Thyroid gland (tissue), 4 donors: ENCODE measurements around the gene REXO2. TPM values are rescaled to one million over a fixed set of nuclear protein-coding genes. Genes with fewer than 3 reads are reported as not detected.

Source experiments
- DNase-seq, 2 donors: peaks; one replicate each; pipeline ENCODE4 v3.0.0-alpha.2; 2019
- H3K27ac ChIP-seq, 3 donors: fragments of 200-600 bp; sonication (generic); 1 replicate in 2 of 3; 2 replicates in 1 of 3; pipeline ENCODE4 v1.5.1; 2016 to 2019; ENCODE audit warnings: mild to moderate bottlenecking in 1 of 3, moderate library complexity in 1 of 3
- H3K27me3 ChIP-seq: fragments of 200-600 bp; sonication (generic); one replicate; pipeline ENCODE4 v1.5.1; 2019
- H3K36me3 ChIP-seq, 2 donors: fragments of 200-600 bp; sonication (generic); one replicate each; pipeline ENCODE4 v1.5.1; 2016 to 2019
- H3K4me1 ChIP-seq, 2 donors: fragments of 200-600 bp; sonication (generic); one replicate each; pipeline ENCODE4 v1.5.1; 2017 to 2019
- H3K4me3 ChIP-seq, 3 donors: fragments of 200-600 bp; sonication (generic); replicated peaks in 1 of 3; 1 replicate in 2 of 3; 2 replicates in 1 of 3; pipeline ENCODE4 v1.5.1; 2016; ENCODE audit warnings: mild to moderate bottlenecking in 1 of 3
- H3K9me3 ChIP-seq: fragments of 200-600 bp; sonication (generic); one replicate; pipeline ENCODE4 v1.5.1; 2017
- CTCF ChIP-seq, 6 experiments: fragments of 200-600 bp in 3 of 6; fragments of 450-650 bp in 3 of 6; sonication (generic) in 3 of 6; IDR thresholded peaks; one replicate each; pipeline ENCODE4 v1.5.1; 2016 to 2019; ENCODE audit warnings: antibody characterized with exemption in 6 of 6, mild to moderate bottlenecking in 2 of 6, inconsistent platforms in 1 of 6, moderate library complexity in 1 of 6
- POLR2A ChIP-seq, 2 donors: fragments of 450-650 bp; IDR thresholded peaks; one replicate each; pipeline ENCODE4 v1.6.1; 2017; ENCODE audit warnings: antibody characterized with exemption in 2 of 2, mild to moderate bottlenecking in 2 of 2, moderate library complexity in 1 of 2
- WGBS, 2 donors: methylation state at CpG; one replicate each; pipeline ENCODE4 v1.1.5; 2017; 5-methylcytosine and 5-hydroxymethylcytosine counted together
- intact Hi-C: fragments of 100-400 bp; cut with DNase I; formaldehyde crosslinking; loops from one replicate; pipeline ENCODE4 v1.15.1; 2023
- total RNA-seq, 4 donors: library from RNA; depleted of rRNA; stranded (reverse); fragments of >200 nt; gene quantifications; one replicate each; pipeline ENCODE4 v1.2.3, GENCODE V29; 2016

The REXO2 gene
- total RNA-seq, 4 donors from 2014 or later = 49.0 to 105 (median 63.0) TPM

- no peak for DNase-seq
- no peak overlapping the region for H3K4me3 ChIP-seq
- no peaks in the 10 kb centered on the region for H3K36me3 ChIP-seq
- no peak overlapping the region for H3K27ac ChIP-seq
- no peaks in the 10 kb centered on the region for H3K4me1 ChIP-seq
- no peaks in the 10 kb centered on the region for H3K9me3 ChIP-seq
- intact Hi-C loops = no loop called here
- no peaks in the 10 kb centered on the region for H3K27me3 ChIP-seq
- TF ChIP-seq POLR2A (IDR thresholded peaks at IDR 0.05) (no peak), CTCF (IDR thresholded peaks at IDR 0.05) (no peak)
- WGBS, 2 donors = 97 to 100% methylated on average over 2 of the region's 2 CpGs
Measured at GRCh38 chr11:114472661-114473060, 33.4 kb downstream of the REXO2 start.

- no peak for DNase-seq
- Histone ChIP-seq H3K4me1 (no peaks in the 10 kb centered on the region), H3K9me3 (no peaks in the 10 kb centered on the region), H3K27ac (no peak overlapping the region), H3K36me3 (no peaks in the 10 kb centered on the region), H3K4me3 (no peak overlapping the region), H3K27me3 (no peaks in the 10 kb centered on the region)
- 20 to 42% methylated on average over 2 of the region's 2 CpGs for WGBS, 2 donors
- intact Hi-C loops = no loop called here
- no peak for TF ChIP-seq POLR2A (IDR thresholded peaks at IDR 0.05)
- no peak for TF ChIP-seq CTCF (IDR thresholded peaks at IDR 0.05)
Measured at GRCh38 chr11:114478001-114478410, 38.7 kb downstream of the REXO2 start.

GRCh38 chr11:114478768-114479167 lies 39.5 kb downstream of the REXO2 start:
- WGBS, 2 donors = 62 to 79% methylated on average over 4 of the region's 4 CpGs
- Histone ChIP-seq H3K4me1 (no peaks in the 10 kb centered on the region), H3K4me3 (no peak overlapping the region), H3K9me3 (no peaks in the 10 kb centered on the region), H3K27ac (no peak overlapping the region), H3K36me3 (no peaks in the 10 kb centered on the region), H3K27me3 (no peaks in the 10 kb centered on the region)
- no peak for DNase-seq
- TF ChIP-seq POLR2A (IDR thresholded peaks at IDR 0.05) (no peak), CTCF (IDR thresholded peaks at IDR 0.05) (no peak)
- intact Hi-C loops = no loop called here

- 83 to 84% methylated on average over 1 of the region's 1 CpG for WGBS, 2 donors
- no peaks in the 10 kb centered on the region for H3K4me1 ChIP-seq
- no peak for TF ChIP-seq CTCF (IDR thresholded peaks at IDR 0.05)
- no peak for TF ChIP-seq POLR2A (IDR thresholded peaks at IDR 0.05)
- intact Hi-C loops = no loop called here
- H3K4me3 ChIP-seq = no peak overlapping the region
- no peaks in the 10 kb centered on the region for H3K9me3 ChIP-seq
- DNase-seq = no peak
- H3K27ac ChIP-seq = no peak overlapping the region
- H3K36me3 ChIP-seq = no peaks in the 10 kb centered on the region
- no peaks in the 10 kb centered on the region for H3K27me3 ChIP-seq
Measured at GRCh38 chr11:114479331-114479730, 40.1 kb downstream of the REXO2 start.

- no peak for DNase-seq
- WGBS, 2 donors = 59 to 62% methylated on average over 1 of the region's 1 CpG
Measured at GRCh38 chr11:114482114-114482513, 42.8 kb downstream of the REXO2 start.

More at GRCh38 chr11:114482114-114482513, 42.8 kb downstream of the REXO2 start:
- intact Hi-C loops = no loop called here
- no peaks in the 10 kb centered on the region for H3K27me3 ChIP-seq
- TF ChIP-seq CTCF (IDR thresholded peaks at IDR 0.05) (no peak), POLR2A (IDR thresholded peaks at IDR 0.05) (no peak)
- no peak overlapping the region for H3K27ac ChIP-seq
- no peaks in the 10 kb centered on the region for H3K9me3 ChIP-seq
- H3K36me3 ChIP-seq = no peaks in the 10 kb centered on the region
- no peaks in the 10 kb centered on the region for H3K4me1 ChIP-seq
- no peak overlapping the region for H3K4me3 ChIP-seq
